Dermis blood vessel endothelial cell (primary cell): ENCODE measurements around the gene FLYWCH1. TPM values are rescaled to one million over a fixed set of nuclear protein-coding genes. Genes with fewer than 3 reads are reported as not detected.

Source experiments
- DNase-seq: peaks from one replicate; pipeline ENCODE4 v3.0.0; 2010
- total RNA-seq: library from RNA; depleted of rRNA; stranded (reverse); fragments of >200 nt; gene quantifications from 2 replicates; pipeline ENCODE4 v1.2.3, GENCODE V29; 2014

Gene FLYWCH1
- total RNA-seq, 1 donor from 2014 or later: 39.5 TPM

DNA sequence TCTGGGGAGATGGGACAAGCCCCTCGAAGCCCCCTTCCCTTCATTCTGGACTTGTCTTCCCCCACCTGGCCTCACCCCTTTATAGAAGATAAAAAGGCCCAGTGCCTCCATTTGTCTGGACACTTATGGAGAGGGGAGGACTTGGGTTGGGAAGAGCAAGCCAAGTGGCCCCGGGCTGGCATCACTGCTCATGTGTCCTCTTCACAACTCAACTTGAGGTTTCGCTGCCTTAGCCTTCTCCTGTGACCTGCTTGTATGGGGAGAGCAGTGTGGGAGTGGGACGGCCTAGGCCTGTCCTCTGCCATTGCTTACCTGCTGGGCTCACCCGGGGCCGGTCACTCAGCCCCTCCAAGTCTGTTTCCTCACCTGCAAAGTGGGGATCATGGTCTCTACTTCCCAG lies 58.8 kb downstream of the FLYWCH1 start:
- DNase-seq: no peak

DNA sequence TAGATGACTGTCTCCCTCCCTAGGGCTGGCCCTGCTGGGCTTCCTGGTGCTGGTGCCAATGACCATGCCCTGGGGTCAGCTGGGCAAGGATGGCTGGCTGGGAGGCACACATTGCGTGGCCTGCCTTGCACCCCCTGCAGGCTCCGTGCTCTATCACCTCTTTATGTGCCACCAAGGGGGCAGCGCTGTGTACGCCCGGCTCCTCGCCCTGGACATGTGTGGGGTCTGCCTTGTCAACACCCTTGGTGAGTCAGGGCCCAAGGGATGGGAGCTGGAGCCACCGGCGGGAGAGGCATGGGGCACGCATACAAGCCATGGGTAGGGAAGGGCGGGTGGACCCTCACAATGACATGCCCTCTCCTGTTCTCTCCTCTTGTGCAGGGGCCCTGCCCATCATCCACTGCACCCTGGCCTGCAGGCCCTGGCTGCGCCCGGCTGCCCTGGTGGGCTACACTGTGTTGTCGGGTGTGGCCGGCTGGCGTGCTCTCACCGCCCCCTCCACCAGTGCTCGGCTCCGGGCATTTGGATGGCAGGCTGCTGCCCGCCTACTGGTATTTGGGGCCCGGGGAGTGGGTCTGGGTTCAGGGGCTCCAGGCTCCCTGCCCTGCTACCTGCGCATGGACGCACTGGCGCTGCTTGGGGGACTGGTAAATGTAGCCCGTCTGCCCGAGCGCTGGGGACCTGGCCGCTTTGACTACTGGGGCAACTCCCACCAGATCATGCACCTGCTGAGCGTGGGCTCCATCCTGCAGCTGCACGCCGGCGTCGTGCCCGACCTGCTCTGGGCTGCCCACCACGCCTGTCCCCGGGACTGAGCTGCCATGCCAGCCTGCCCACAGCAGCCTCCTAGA lies 59.6 kb downstream of the FLYWCH1 start:
- no peak for DNase-seq

- DNase-seq: no peak
Measured at GRCh38 chr16:2971985-2972784, 60.5 kb downstream of the FLYWCH1 start.

DNA sequence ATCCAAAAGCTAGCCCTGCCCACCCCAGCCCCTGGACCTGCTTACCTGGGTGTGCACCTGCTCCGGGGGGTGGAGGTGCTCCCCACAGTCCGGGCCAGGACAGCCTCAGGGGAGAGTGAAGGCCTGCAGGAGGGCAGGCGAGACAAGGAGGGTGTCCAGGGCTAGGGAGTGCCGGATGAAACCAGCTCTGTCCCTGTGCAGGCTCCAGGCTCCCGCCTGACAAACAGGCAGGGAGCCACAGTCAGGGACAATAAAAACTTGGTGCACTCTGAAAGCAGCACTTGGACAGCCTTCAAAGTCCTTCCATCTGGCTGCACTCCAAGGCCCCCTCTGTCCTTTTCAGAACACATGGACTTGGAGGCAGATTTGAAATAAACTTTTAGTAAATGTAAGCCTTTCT lies 61.4 kb downstream of the FLYWCH1 start:
- DNase-seq: no peak

- DNase-seq: no peak
Measured at GRCh38 chr16:2973605-2974318, 62.0 kb downstream of the FLYWCH1 start.

DNA sequence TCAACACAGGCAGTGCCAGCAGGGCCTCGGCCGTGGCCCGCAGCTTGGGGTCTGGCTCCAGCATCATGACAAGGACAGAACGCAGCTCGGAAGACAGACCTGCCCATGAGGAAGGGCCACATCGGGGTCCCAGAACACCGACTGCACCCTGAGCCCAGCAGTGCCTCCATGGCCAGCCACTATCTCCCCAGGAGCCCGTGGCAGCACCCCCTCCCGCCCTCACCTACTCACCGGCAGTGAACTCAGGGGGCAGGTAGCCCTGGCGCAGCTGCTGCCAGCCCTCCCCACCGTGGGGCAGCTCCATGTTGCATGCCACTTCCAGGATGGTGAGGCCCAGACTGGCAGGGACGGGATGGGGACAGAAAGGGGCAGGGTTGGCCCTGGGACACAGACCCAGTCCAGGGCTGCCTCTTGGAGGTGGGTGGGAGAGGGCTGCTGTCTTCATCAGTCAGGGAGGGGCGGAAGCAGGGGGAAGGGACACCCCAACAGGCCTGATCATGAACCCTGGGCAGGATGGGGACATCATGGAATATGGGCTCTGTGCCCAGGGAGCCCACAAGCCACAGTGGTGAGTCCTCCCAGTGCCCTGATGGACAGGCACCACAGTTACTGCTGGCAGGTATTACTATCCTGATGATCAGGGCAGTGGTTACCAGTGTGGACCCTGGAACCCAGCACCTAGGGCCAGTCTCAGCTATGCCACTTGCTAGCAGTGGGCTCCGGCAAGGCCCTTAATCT lies 62.8 kb downstream of the FLYWCH1 start:
- no peak for DNase-seq

GRCh38 chr16:2975161-2975795 lies 63.5 kb downstream of the FLYWCH1 start:
- DNase-seq: no peak

GRCh38 chr16:2976201-2976600 lies 64.5 kb downstream of the FLYWCH1 start:
- no peak for DNase-seq

DNA sequence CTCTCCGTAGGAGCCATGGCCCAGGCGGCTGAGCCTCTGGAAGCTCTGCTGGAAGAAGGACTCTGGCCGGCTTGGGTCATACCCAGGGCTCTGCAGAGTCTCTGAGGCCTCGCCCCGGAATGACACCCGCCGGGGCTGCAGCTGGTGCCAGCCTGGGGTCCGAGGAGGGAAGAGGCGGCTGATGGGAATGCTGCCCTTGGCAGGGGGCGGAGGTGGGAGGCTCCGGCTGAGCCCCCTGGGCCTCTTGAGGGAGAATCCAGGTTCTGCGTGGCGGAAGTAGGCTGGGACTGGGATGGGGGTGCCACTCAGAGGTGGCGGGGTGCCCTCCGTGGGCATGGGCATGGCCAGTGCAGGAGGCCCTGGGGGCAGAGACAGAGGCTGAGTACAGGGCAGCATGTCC lies 64.9 kb downstream of the FLYWCH1 start:
- DNase-seq: no peak

DNA sequence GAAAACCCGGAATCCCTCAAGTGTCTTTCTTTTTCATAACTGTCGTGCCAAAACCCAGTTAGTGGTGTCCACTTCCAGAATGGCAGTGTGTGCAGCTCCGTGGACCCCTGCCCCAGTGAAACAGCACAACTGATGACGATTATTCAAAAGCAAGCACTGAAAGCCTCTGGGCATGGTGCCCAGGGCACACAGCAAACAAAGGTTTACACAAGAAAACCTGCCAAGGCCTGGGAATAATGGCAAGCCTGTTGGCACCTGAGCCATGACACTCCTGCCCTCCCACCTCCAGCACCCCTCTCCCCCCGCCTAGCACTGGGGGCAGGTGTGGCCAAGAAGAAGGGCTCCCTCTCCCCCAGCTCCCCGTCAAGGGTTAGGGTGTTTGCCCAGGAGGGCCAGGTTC lies 65.7 kb downstream of the FLYWCH1 start:
- DNase-seq: no peak

- no peak for DNase-seq
Measured at GRCh38 chr16:2979669-2980226, 68.0 kb downstream of the FLYWCH1 start.

DNA sequence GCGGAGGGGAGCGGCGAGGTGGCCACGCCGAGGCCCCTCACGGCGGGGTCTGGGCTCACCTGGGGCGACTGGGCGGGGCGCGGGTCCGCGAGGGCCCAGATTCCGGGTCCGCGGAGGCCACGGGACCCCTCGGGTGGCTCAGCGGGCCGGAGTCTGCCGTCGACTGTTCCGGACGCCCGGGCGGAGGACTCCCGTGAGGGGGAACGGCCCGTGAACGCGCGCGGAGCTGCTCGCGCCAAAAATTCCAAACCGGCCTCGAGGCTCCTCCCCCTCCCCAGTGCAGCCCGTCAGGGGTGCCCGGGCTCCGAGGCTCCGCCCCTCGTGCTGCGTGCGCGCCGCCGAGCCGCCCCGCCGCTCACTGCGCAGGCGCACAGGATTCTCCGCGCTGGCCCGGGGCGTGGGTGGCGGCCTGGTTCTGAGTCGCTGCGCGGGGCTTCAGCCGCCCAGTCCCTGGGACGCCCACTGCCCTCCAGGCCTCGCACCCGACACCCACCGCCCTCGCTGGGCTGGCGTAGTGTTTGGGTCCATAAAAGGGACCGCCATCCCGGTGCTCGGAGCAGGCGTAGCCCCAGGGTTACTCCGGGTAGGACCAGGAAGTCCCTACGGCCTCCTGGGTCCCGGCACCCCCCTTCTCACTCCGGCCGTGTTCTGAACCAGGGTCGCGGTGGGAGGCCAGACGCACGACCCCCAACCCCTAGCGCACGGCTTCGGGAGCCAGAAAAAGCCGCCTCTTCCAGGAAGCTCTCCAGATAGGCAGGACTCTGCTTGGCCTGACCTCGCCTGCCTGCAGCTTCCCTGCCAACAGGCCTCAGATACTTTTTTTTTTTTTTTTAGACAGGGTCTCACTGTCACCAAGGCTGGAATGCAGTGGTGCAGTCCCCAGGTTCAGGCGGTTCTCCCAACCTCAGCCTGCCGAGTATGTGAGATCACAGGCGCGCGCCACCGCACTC lies 68.8 kb downstream of the FLYWCH1 start, which contains the start of gene PKMYT1:
Gene PKMYT1 (minus strand): TSS at position 220 of the 950 bp plus-strand sequence. CDS start 789 bp downstream, outside the sequence.
- DNase-seq: peak; percentile 90

GRCh38 chr16:2981177-2981898 lies 69.6 kb downstream of the FLYWCH1 start:
- no peak for DNase-seq

GRCh38 chr16:2981899-2982250 lies 70.1 kb downstream of the FLYWCH1 start:
- DNase-seq: no peak

DNA sequence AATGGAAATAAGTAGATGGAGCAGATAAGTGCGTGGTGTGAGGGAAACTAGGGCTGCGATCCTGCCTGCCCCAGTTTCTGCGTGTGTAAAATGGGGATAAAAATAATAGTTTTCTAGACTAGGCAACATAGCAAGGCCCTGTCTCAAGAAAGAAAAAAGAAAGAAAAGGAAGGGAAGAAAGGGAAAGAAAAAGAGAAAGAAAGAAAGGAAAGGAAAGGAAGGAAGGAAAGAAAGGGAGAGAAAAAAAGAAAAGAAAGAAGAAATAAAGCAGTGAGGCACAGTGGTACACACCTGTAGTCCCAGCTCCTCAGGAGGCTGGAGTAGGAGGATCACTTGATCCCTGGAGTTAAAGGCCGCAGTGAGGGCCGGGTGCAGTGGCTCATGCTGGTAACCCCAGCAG lies 70.7 kb downstream of the FLYWCH1 start:
- no peak for DNase-seq

- DNase-seq: peak; percentile 80
Measured at GRCh38 chr16:2983706-2984136, 72.0 kb downstream of the FLYWCH1 start.

GRCh38 chr16:2985462-2985861 lies 73.7 kb downstream of the FLYWCH1 start:
- no peak for DNase-seq

GRCh38 chr16:2985893-2986355 lies 74.2 kb downstream of the FLYWCH1 start:
- no peak for DNase-seq

DNA sequence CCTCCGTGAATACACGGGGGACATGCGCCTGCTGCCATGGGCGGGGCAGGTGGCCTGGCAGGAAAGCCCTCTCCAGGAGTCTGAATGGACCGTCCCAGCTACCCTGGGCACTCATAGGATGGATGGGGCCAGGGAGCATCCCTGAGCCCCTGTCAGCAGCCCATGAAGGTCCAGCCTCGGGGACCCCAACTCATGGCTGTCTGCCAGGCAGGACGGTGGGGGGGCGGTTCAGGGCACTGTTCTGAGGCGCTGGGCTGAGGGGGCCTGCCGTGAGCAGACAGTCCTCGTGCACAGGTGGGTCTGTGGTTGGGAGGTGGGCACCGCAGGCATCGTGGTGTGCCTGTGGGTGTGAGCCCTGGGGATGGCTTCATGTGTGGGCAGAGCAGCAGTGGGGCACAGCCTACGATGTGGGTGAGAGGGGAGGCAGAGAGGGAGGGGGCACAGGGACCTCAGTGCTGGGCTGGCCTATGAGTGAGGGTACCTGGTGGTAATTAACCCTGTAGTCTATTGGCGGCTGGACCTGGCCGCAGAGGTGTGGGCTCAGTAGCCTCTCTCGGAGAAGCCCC lies 75.0 kb downstream of the FLYWCH1 start:
- DNase-seq: no peak
